Hepatocyte (in vitro differentiated cells): ENCODE data around the gene RUNDC3A. TPM values are rescaled to one million over a fixed set of nuclear protein-coding genes. Genes with fewer than 3 reads are reported as not detected.

Experiments used
- DNase-seq: peaks from one replicate; pipeline ENCODE4 v3.0.0-alpha.2; 2016; ENCODE audit warnings: low spot score
- H2AFZ ChIP-seq: fragments of 200-600 bp; sonication (generic); 2 replicates; pipeline ENCODE4 v1.6.0; 2016; ENCODE audit warnings: antibody characterized with exemption, mild to moderate bottlenecking
- H3K27ac ChIP-seq: fragments of 200-600 bp; sonication (generic); 2 replicates; pipeline ENCODE4 v1.5.1; 2016; ENCODE audit warnings: mild to moderate bottlenecking
- H3K27me3 ChIP-seq: fragments of 200-600 bp; sonication (generic); 2 replicates; pipeline ENCODE4 v1.6.1; 2016
- H3K36me3 ChIP-seq: fragments of 200-600 bp; sonication (generic); replicated peaks from 2 replicates; pipeline ENCODE4 v1.5.1; 2016; ENCODE audit warnings: low read depth; ENCODE audit not compliant: insufficient read depth
- H3K4me1 ChIP-seq: fragments of 200-600 bp; sonication (generic); 2 replicates; pipeline ENCODE4 v1.5.1; 2016; ENCODE audit warnings: mild to moderate bottlenecking, moderate library complexity; ENCODE audit not compliant: insufficient read depth
- H3K4me2 ChIP-seq: fragments of 200-600 bp; sonication (generic); 2 replicates; pipeline ENCODE4 v1.6.0; 2016
- H3K4me3 ChIP-seq: fragments of 200-600 bp; sonication (generic); 2 replicates; pipeline ENCODE4 v1.5.1; 2016; ENCODE audit warnings: mild to moderate bottlenecking
- H3K79me2 ChIP-seq: fragments of 200-600 bp; sonication (generic); 2 replicates; pipeline ENCODE4 v1.6.0; 2017; ENCODE audit warnings: mild to moderate bottlenecking
- H3K9me2 ChIP-seq: fragments of 200-600 bp; sonication (generic); replicated peaks from 2 replicates; pipeline ENCODE4 v1.6.0; 2017; ENCODE audit warnings: mild to moderate bottlenecking; ENCODE audit not compliant: insufficient read depth
- H3K9me3 ChIP-seq: fragments of 200-600 bp; sonication (generic); 2 replicates; pipeline ENCODE4 v1.5.1; 2016; ENCODE audit warnings: low read depth, mild to moderate bottlenecking
- H4K20me1 ChIP-seq: fragments of 200-600 bp; sonication (generic); 2 replicates; pipeline ENCODE4 v1.6.0; 2016; ENCODE audit warnings: mild to moderate bottlenecking; ENCODE audit not compliant: insufficient read depth, poor library complexity, severe bottlenecking
- EZH2 ChIP-seq: fragments of 200-600 bp; sonication (generic); IDR thresholded peaks from 2 replicates; pipeline ENCODE4 v1.6.1; 2016; ENCODE audit warnings: antibody characterized with exemption, mild to moderate bottlenecking, borderline replicate concordance
- EZH2phosphoT487 ChIP-seq: fragments of 200-600 bp; sonication (generic); IDR thresholded peaks from one replicate; pipeline ENCODE4 v1.6.1; 2018; ENCODE audit warnings: antibody characterized with exemption, mild to moderate bottlenecking, low read depth, moderate library complexity; ENCODE audit not compliant: unreplicated experiment, severe bottlenecking
- WGBS: methylation state at CpG from one replicate; pipeline ENCODE4 v1.1.6; 2016; ENCODE audit warnings: low lambda C conversion rate; ENCODE audit errors: missing lambda C conversion rate; 5-methylcytosine and 5-hydroxymethylcytosine counted together
- polyA plus RNA-seq: library from polyadenylated mRNA; unstranded; fragments of >200 nt; fragmentation: Nextera tagmentation; extraction: Ambion mirVana; gene quantifications from 2 replicates; pipeline ENCODE4 v1.2.1, GENCODE V29; 2016
- total RNA-seq: library from RNA; depleted of rRNA; stranded (reverse); fragments of >200 nt; gene quantifications from 2 replicates; pipeline ENCODE4 v1.2.3, GENCODE V29; 2014
- TF ChIP-seq, protein P1 (sequence below): fragments of 200-600 bp; sonication (generic); IDR thresholded peaks from 2 replicates; pipeline ENCODE4 v1.5.1; 2016; ENCODE audit warnings: antibody characterized with exemption, mild to moderate bottlenecking; ENCODE audit not compliant: poor library complexity

The RUNDC3A gene
- total and polyA plus RNA-seq, 2 experiments from 2014 or later, result 0.40 to 2.1 TPM

DNA sequence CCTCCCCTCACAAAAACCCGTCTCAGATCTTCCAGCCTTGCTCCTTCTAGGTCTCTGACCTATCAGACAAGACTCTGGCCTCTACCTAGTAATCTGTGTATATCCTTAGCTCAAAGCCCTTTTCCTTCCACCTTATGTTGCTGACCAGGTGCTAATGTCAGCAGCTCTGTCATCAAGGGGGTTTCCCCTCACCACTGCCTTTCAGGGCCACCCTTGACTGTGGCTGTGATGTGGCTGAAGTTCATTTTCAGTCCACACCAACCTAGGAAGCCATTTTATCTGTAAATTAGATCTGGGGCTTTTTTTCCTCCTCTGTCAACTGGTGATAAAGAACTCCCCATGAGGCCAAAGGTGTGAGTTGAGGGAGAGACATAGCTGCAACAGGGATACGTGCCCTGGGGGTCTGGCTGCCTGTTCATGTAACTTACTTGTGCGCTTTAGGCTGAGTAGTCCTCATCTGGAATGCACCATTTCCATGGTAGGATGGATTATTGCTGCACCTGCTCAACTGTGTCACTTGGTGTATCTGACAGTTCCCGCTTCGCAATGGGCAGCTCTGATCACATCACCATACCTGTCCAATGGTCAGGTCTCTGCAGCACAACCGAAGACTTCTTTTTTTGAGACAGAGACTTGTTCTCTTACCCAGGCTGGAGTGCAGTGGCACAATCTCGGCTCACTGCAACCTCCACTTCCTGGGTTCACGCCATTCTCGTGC, 14.7 kb upstream of the RUNDC3A start:
- no peaks in the 10 kb centered on the region for H3K9me2 ChIP-seq
- no peaks in the 10 kb centered on the region for H3K4me1 ChIP-seq
- no peak for TF ChIP-seq EZH2
- TF ChIP-seq, protein P1, sequence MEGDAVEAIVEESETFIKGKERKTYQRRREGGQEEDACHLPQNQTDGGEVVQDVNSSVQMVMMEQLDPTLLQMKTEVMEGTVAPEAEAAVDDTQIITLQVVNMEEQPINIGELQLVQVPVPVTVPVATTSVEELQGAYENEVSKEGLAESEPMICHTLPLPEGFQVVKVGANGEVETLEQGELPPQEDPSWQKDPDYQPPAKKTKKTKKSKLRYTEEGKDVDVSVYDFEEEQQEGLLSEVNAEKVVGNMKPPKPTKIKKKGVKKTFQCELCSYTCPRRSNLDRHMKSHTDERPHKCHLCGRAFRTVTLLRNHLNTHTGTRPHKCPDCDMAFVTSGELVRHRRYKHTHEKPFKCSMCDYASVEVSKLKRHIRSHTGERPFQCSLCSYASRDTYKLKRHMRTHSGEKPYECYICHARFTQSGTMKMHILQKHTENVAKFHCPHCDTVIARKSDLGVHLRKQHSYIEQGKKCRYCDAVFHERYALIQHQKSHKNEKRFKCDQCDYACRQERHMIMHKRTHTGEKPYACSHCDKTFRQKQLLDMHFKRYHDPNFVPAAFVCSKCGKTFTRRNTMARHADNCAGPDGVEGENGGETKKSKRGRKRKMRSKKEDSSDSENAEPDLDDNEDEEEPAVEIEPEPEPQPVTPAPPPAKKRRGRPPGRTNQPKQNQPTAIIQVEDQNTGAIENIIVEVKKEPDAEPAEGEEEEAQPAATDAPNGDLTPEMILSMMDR, result no peak
- no peak for TF ChIP-seq EZH2phosphoT487
- no peaks in the 10 kb centered on the region for H3K79me2 ChIP-seq
- no peak overlapping the region for H2AFZ ChIP-seq
- H3K4me3 ChIP-seq, result no peak overlapping the region
- DNase-seq, result no peak
- H3K9me3 ChIP-seq, result no peaks in the 10 kb centered on the region
- no peaks in the 10 kb centered on the region for H3K36me3 ChIP-seq
- H3K27ac ChIP-seq, result no peak overlapping the region
- no peak overlapping the region for H3K4me2 ChIP-seq
- WGBS, result 92% methylated on average over 9 of the region's 9 CpGs
- no peaks in the 10 kb centered on the region for H3K27me3 ChIP-seq
- no peaks in the 10 kb centered on the region for H4K20me1 ChIP-seq

DNA sequence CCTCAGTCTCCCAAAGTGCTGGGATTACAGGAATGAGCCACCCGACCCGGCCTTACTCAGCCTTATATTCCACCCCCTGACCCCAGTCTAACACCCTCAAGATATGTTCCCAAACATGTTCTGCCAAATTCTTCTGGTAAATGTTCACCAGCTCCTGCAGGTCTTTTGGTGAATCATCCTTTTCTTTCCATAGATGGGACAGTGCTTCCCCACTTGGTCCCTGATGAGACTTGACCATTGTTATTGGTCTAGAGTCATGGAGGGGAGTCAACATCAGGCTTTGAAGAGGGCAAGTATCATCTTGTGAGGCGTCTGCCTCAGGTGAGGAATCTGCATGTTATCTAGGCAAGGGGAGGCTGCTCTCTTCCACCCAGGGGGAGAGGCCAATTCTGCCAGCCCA, 10.4 kb upstream of the RUNDC3A start:
- no peak for TF ChIP-seq EZH2phosphoT487
- TF ChIP-seq, protein P1, result no peak
- no peak for TF ChIP-seq EZH2
- no peak overlapping the region for H2AFZ ChIP-seq
- H3K4me1 ChIP-seq, result no peaks in the 10 kb centered on the region
- no peaks in the 10 kb centered on the region for H3K9me3 ChIP-seq
- WGBS, result 72% methylated on average over 3 of the region's 3 CpGs
- no peaks in the 10 kb centered on the region for H3K27me3 ChIP-seq
- no peaks in the 10 kb centered on the region for H3K9me2 ChIP-seq
- H4K20me1 ChIP-seq, result no peaks in the 10 kb centered on the region
- no peak overlapping the region for H3K27ac ChIP-seq
- DNase-seq, result no peak
- H3K4me3 ChIP-seq, result no peak overlapping the region
- no peaks in the 10 kb centered on the region for H3K36me3 ChIP-seq
- no peaks in the 10 kb centered on the region for H3K79me2 ChIP-seq
- no peak overlapping the region for H3K4me2 ChIP-seq

DNA sequence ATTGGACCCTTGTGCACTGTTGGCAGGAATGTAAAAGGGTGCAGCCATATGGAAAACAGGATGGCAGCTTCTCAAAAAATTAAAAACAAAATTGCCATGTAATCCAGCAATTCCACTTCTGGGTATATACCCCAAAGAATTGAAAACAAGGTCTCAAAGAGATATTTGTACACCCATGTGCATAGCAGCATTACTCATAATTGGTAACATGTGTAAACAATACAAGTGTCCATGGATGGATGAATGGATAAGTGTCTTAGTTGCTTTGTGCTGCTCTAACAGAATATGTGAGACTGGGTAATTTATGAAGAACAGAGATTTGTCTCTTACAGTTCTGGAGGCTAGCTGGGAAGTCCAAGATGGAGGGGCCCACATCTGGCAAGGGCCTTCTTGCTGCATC, 3.8 kb upstream of the RUNDC3A start:
- Histone ChIP-seq H3K4me2 (no peak overlapping the region), H3K4me1 (peaks cover 9% of the 10 kb centered on the region), H3K4me3 (no peak overlapping the region), H3K9me3 (no peaks in the 10 kb centered on the region), H3K36me3 (no peaks in the 10 kb centered on the region), H3K79me2 (no peaks in the 10 kb centered on the region), H4K20me1 (no peaks in the 10 kb centered on the region), H2AFZ (no peak overlapping the region), H3K27ac (no peak overlapping the region), H3K27me3 (peaks cover 15% of the 10 kb centered on the region), H3K9me2 (no peaks in the 10 kb centered on the region)
- no peak for DNase-seq
- TF ChIP-seq, protein P1, result no peak
- TF ChIP-seq EZH2phosphoT487 (no peak), EZH2 (no peak)
